ENCODE data around the gene SH3PXD2B. TPM values are rescaled to one million over a fixed set of nuclear protein-coding genes. Genes with fewer than 3 reads are reported as not detected.
"Not testable (repeated sequence)": the region's sequence is repeated elsewhere in the genome, so short reads cannot be mapped to it uniquely, and the experiment has no call there.

Gene SH3PXD2B
- total RNA-seq, 2 experiments from 2014 or later, result 0.21 to 0.23 TPM

- peaks cover 2% of the 10 kb centered on the region for H3K27me3 Mint-ChIP-seq (ENCODE audit: low read depth)
These were observed 98.3 kb downstream of the SH3PXD2B start for GRCh38 chr5:172356047-172356446.

GRCh38 chr5:172353846-172354245, 100.5 kb downstream of the SH3PXD2B start:
- ATAC-seq (no peak), DNase-seq (no peak)
- no peaks in the 10 kb centered on the region for H3K36me3 Mint-ChIP-seq (ENCODE audit: low read depth)
- no peaks in the 10 kb centered on the region for H3K9me3 Mint-ChIP-seq (ENCODE audit: insufficient read depth)
- H3K4me3 Mint-ChIP-seq, result no peak overlapping the region
- H3K27me3 Mint-ChIP-seq (ENCODE audit: low read depth), result peaks cover 2% of the 10 kb centered on the region
- no peaks in the 10 kb centered on the region for H3K4me1 Mint-ChIP-seq (ENCODE audit: low read depth)
- CTCF ChIA-PET, result no interaction called here
- POLR2A ChIA-PET, result interaction anchor here (0.7 kb wide), 1 partner anchor 563 kb away, joined by 3 read pairs; no protein-coding TSS in a partner anchor
- H3K27ac Mint-ChIP-seq, result no peak overlapping the region

More at GRCh38 chr5:172356047-172356446, 98.3 kb downstream of the SH3PXD2B start:
- Mint-ChIP-seq H3K9me3 (ENCODE audit: insufficient read depth) (no peaks in the 10 kb centered on the region), H3K4me3 (no peak overlapping the region), H3K36me3 (ENCODE audit: low read depth) (no peaks in the 10 kb centered on the region), H3K27ac (no peak overlapping the region), H3K4me1 (ENCODE audit: low read depth) (no peaks in the 10 kb centered on the region)
- DNase-seq, result no peak
- CTCF ChIA-PET, result no interaction called here
- POLR2A ChIA-PET, result no interaction called here
- no peak for ATAC-seq

GRCh38 chr5:172353271-172353812, 101.0 kb downstream of the SH3PXD2B start:
- H3K9me3 Mint-ChIP-seq (ENCODE audit: insufficient read depth), result no peaks in the 10 kb centered on the region
- H3K27me3 Mint-ChIP-seq (ENCODE audit: low read depth), result peaks cover 2% of the 10 kb centered on the region
- ChIA-PET POLR2A (interaction anchor here (0.7 kb wide), 1 partner anchor 562 kb away, joined by 3 read pairs; no protein-coding TSS in a partner anchor), CTCF (no interaction called here)
- DNase-seq (no peak), ATAC-seq (no peak)
- no peaks in the 10 kb centered on the region for H3K36me3 Mint-ChIP-seq (ENCODE audit: low read depth)
- H3K4me1 Mint-ChIP-seq (ENCODE audit: low read depth), result no peaks in the 10 kb centered on the region
- no peak overlapping the region for H3K4me3 Mint-ChIP-seq
- no peak overlapping the region for H3K27ac Mint-ChIP-seq

- H3K36me3 Mint-ChIP-seq (ENCODE audit: low read depth); CTCF ChIA-PET; ATAC-seq; H3K27ac Mint-ChIP-seq; POLR2A ChIA-PET; H3K4me1 Mint-ChIP-seq (ENCODE audit: low read depth); DNase-seq; H3K9me3 Mint-ChIP-seq (ENCODE audit: insufficient read depth); H3K4me3 Mint-ChIP-seq; H3K27me3 Mint-ChIP-seq (ENCODE audit: low read depth): not testable (repeated sequence)
These were observed 101.8 kb downstream of the SH3PXD2B start for GRCh38 chr5:172352526-172352925.

- no peak overlapping the region for H3K27ac Mint-ChIP-seq
These were observed 103.0 kb downstream of the SH3PXD2B start for GRCh38 chr5:172351240-172351778.

GRCh38 chr5:172350212-172351181, 103.8 kb downstream of the SH3PXD2B start:
- ChIA-PET POLR2A (no interaction called here), CTCF (no interaction called here)
- H3K9me3 Mint-ChIP-seq (ENCODE audit: insufficient read depth), result no peaks in the 10 kb centered on the region
- DNase-seq (no peak), ATAC-seq (no peak)
- no peaks in the 10 kb centered on the region for H3K36me3 Mint-ChIP-seq (ENCODE audit: low read depth)
- no peaks in the 10 kb centered on the region for H3K4me1 Mint-ChIP-seq (ENCODE audit: low read depth)
- no peak overlapping the region for H3K4me3 Mint-ChIP-seq
- H3K27ac Mint-ChIP-seq, result no peak overlapping the region
- peaks cover 2% of the 10 kb centered on the region for H3K27me3 Mint-ChIP-seq (ENCODE audit: low read depth)

More at GRCh38 chr5:172351240-172351778, 103.0 kb downstream of the SH3PXD2B start:
- H3K36me3 Mint-ChIP-seq (ENCODE audit: low read depth), result no peaks in the 10 kb centered on the region
- ATAC-seq (no peak), DNase-seq (no peak)
- peaks cover 2% of the 10 kb centered on the region for H3K27me3 Mint-ChIP-seq (ENCODE audit: low read depth)
- ChIA-PET CTCF (no interaction called here), POLR2A (no interaction called here)
- H3K4me3 Mint-ChIP-seq, result no peak overlapping the region
- no peaks in the 10 kb centered on the region for H3K9me3 Mint-ChIP-seq (ENCODE audit: insufficient read depth)
- H3K4me1 Mint-ChIP-seq (ENCODE audit: low read depth), result no peaks in the 10 kb centered on the region

- H3K36me3 Mint-ChIP-seq (ENCODE audit: low read depth); H3K27ac Mint-ChIP-seq; H3K9me3 Mint-ChIP-seq (ENCODE audit: insufficient read depth); H3K4me1 Mint-ChIP-seq (ENCODE audit: low read depth); H3K27me3 Mint-ChIP-seq (ENCODE audit: low read depth); POLR2A ChIA-PET; DNase-seq; ATAC-seq; H3K4me3 Mint-ChIP-seq: not testable (repeated sequence)
- CTCF ChIA-PET, result interaction anchor here (0.6 kb wide), 1 partner anchor 555 kb away, joined by 3 read pairs; no protein-coding TSS in a partner anchor
These were observed 105.6 kb downstream of the SH3PXD2B start for GRCh38 chr5:172348733-172349132.

- ChIA-PET CTCF (no interaction called here), POLR2A (no interaction called here)
- ATAC-seq (no peak), DNase-seq (no peak)
- H3K36me3 Mint-ChIP-seq (ENCODE audit: low read depth), result no peaks in the 10 kb centered on the region
- no peak overlapping the region for H3K4me3 Mint-ChIP-seq
- peaks cover 2% of the 10 kb centered on the region for H3K27me3 Mint-ChIP-seq (ENCODE audit: low read depth)
- no peak overlapping the region for H3K27ac Mint-ChIP-seq
- H3K9me3 Mint-ChIP-seq (ENCODE audit: insufficient read depth), result no peaks in the 10 kb centered on the region
- H3K4me1 Mint-ChIP-seq (ENCODE audit: low read depth), result no peaks in the 10 kb centered on the region
These were observed 106.2 kb downstream of the SH3PXD2B start for GRCh38 chr5:172348084-172348483.

GRCh38 chr5:172347496-172348052, 106.8 kb downstream of the SH3PXD2B start:
- H3K4me3 Mint-ChIP-seq, result no peak overlapping the region
- POLR2A ChIA-PET, result no interaction called here
- DNase-seq (no peak), ATAC-seq (no peak)
- no peaks in the 10 kb centered on the region for H3K36me3 Mint-ChIP-seq (ENCODE audit: low read depth)
- no peaks in the 10 kb centered on the region for H3K4me1 Mint-ChIP-seq (ENCODE audit: low read depth)
- H3K27me3 Mint-ChIP-seq (ENCODE audit: low read depth), result peaks cover 2% of the 10 kb centered on the region
- H3K9me3 Mint-ChIP-seq (ENCODE audit: insufficient read depth), result no peaks in the 10 kb centered on the region
- no peak overlapping the region for H3K27ac Mint-ChIP-seq
- CTCF ChIA-PET, result no interaction called here

- Mint-ChIP-seq H3K27ac (no peak overlapping the region), H3K4me1 (ENCODE audit: low read depth) (no peaks in the 10 kb centered on the region), H3K9me3 (ENCODE audit: insufficient read depth) (no peaks in the 10 kb centered on the region), H3K27me3 (ENCODE audit: low read depth) (no peaks in the 10 kb centered on the region), H3K36me3 (ENCODE audit: low read depth) (no peaks in the 10 kb centered on the region), H3K4me3 (no peak overlapping the region)
- DNase-seq, result no peak
- CTCF ChIA-PET, result no interaction called here
- POLR2A ChIA-PET, result no interaction called here
- ATAC-seq, result no peak
These were observed 108.4 kb downstream of the SH3PXD2B start for GRCh38 chr5:172345881-172346280.

GRCh38 chr5:172344855-172345409, 109.4 kb downstream of the SH3PXD2B start:
- no peak for DNase-seq

GRCh38 chr5:172343741-172344140, 110.6 kb downstream of the SH3PXD2B start:
- CTCF ChIA-PET, result no interaction called here
- Mint-ChIP-seq H3K4me1 (ENCODE audit: low read depth) (no peaks in the 10 kb centered on the region), H3K9me3 (ENCODE audit: insufficient read depth) (no peaks in the 10 kb centered on the region), H3K36me3 (ENCODE audit: low read depth) (no peaks in the 10 kb centered on the region), H3K27me3 (ENCODE audit: low read depth) (no peaks in the 10 kb centered on the region), H3K4me3 (no peak overlapping the region), H3K27ac (no peak overlapping the region)
- no peak for DNase-seq
- no peak for ATAC-seq
- POLR2A ChIA-PET, result no interaction called here

More at GRCh38 chr5:172344855-172345409, 109.4 kb downstream of the SH3PXD2B start:
- CTCF ChIA-PET, result no interaction called here
- Mint-ChIP-seq H3K27ac (no peak overlapping the region), H3K9me3 (ENCODE audit: insufficient read depth) (no peaks in the 10 kb centered on the region), H3K4me3 (no peak overlapping the region), H3K4me1 (ENCODE audit: low read depth) (no peaks in the 10 kb centered on the region), H3K27me3 (ENCODE audit: low read depth) (no peaks in the 10 kb centered on the region), H3K36me3 (ENCODE audit: low read depth) (no peaks in the 10 kb centered on the region)
- ATAC-seq, result no peak
- POLR2A ChIA-PET, result no interaction called here

Data from activated CD8-positive, alpha-beta T cell treated with anti-CD3 and anti-CD28 coated beads, Interleukin-2, amount 10 ng/mL, durations not matched to agents 7 days and 5 days (primary cell).